ENCODE measurements around the gene REEP1. TPM values are rescaled to one million over a fixed set of nuclear protein-coding genes. Genes with fewer than 3 reads are reported as not detected.

The REEP1 gene
- total RNA-seq, 1 donor = 0.63 TPM

- peaks cover 4% of the 10 kb centered on the region for H3K27me3 ChIP-seq (ENCODE audit: insufficient read depth, low read length)
- no peak overlapping the region for H3K4me3 ChIP-seq (ENCODE audit: low read length)
- no peaks in the 10 kb centered on the region for H3K4me1 ChIP-seq (ENCODE audit: insufficient read depth, low read length)
- H3K9me3 ChIP-seq (ENCODE audit: low read depth, low read length) = no peaks in the 10 kb centered on the region
Measured at GRCh38 chr2:86290596-86291327, 46.7 kb downstream of the REEP1 start.

- peaks cover 4% of the 10 kb centered on the region for H3K27me3 ChIP-seq (ENCODE audit: insufficient read depth, low read length)
- H3K9me3 ChIP-seq (ENCODE audit: low read depth, low read length) = no peaks in the 10 kb centered on the region
- no peak overlapping the region for H3K4me3 ChIP-seq (ENCODE audit: low read length)
Measured at GRCh38 chr2:86286516-86286915, 50.9 kb downstream of the REEP1 start.

GRCh38 chr2:86285981-86286380 lies 51.4 kb downstream of the REEP1 start:
- no peaks in the 10 kb centered on the region for H3K4me1 ChIP-seq (ENCODE audit: insufficient read depth, low read length)
- H3K4me3 ChIP-seq (ENCODE audit: low read length) = no peak overlapping the region
- no peaks in the 10 kb centered on the region for H3K9me3 ChIP-seq (ENCODE audit: low read depth, low read length)
- H3K27me3 ChIP-seq (ENCODE audit: insufficient read depth, low read length) = peaks cover 4% of the 10 kb centered on the region

More at GRCh38 chr2:86286516-86286915, 50.9 kb downstream of the REEP1 start:
- H3K4me1 ChIP-seq (ENCODE audit: insufficient read depth, low read length) = no peaks in the 10 kb centered on the region

- H3K4me1 ChIP-seq (ENCODE audit: insufficient read depth, low read length) = no peaks in the 10 kb centered on the region
- peaks cover 4% of the 10 kb centered on the region for H3K27me3 ChIP-seq (ENCODE audit: insufficient read depth, low read length)
- H3K4me3 ChIP-seq (ENCODE audit: low read length) = no peak overlapping the region
- H3K9me3 ChIP-seq (ENCODE audit: low read depth, low read length) = no peaks in the 10 kb centered on the region
Measured at GRCh38 chr2:86285571-86285970, 51.9 kb downstream of the REEP1 start.

GRCh38 chr2:86284987-86285386 lies 52.4 kb downstream of the REEP1 start:
- Histone ChIP-seq H3K27me3 (ENCODE audit: insufficient read depth, low read length) (peaks cover 4% of the 10 kb centered on the region), H3K9me3 (ENCODE audit: low read depth, low read length) (no peaks in the 10 kb centered on the region), H3K4me3 (ENCODE audit: low read length) (no peak overlapping the region)

GRCh38 chr2:86284401-86284841 lies 53.0 kb downstream of the REEP1 start:
- H3K4me1 ChIP-seq (ENCODE audit: insufficient read depth, low read length) = no peaks in the 10 kb centered on the region
- peaks cover 4% of the 10 kb centered on the region for H3K27me3 ChIP-seq (ENCODE audit: insufficient read depth, low read length)
- no peaks in the 10 kb centered on the region for H3K9me3 ChIP-seq (ENCODE audit: low read depth, low read length)
- no peak overlapping the region for H3K4me3 ChIP-seq (ENCODE audit: low read length)

More at GRCh38 chr2:86284987-86285386, 52.4 kb downstream of the REEP1 start:
- H3K4me1 ChIP-seq (ENCODE audit: insufficient read depth, low read length) = no peaks in the 10 kb centered on the region

GRCh38 chr2:86283411-86284030 lies 53.9 kb downstream of the REEP1 start:
- H3K9me3 ChIP-seq (ENCODE audit: low read depth, low read length) = no peaks in the 10 kb centered on the region
- peaks cover 2% of the 10 kb centered on the region for H3K27me3 ChIP-seq (ENCODE audit: insufficient read depth, low read length)
- H3K4me3 ChIP-seq (ENCODE audit: low read length) = no peak overlapping the region
- no peaks in the 10 kb centered on the region for H3K4me1 ChIP-seq (ENCODE audit: insufficient read depth, low read length)

GRCh38 chr2:86281066-86281700 lies 56.2 kb downstream of the REEP1 start:
- Histone ChIP-seq H3K4me1 (ENCODE audit: insufficient read depth, low read length) (no peaks in the 10 kb centered on the region), H3K9me3 (ENCODE audit: low read depth, low read length) (no peaks in the 10 kb centered on the region), H3K27me3 (ENCODE audit: insufficient read depth, low read length) (peaks cover 3% of the 10 kb centered on the region), H3K4me3 (ENCODE audit: low read length) (no peak overlapping the region)

- H3K9me3 ChIP-seq (ENCODE audit: low read depth, low read length) = no peaks in the 10 kb centered on the region
- peaks cover 3% of the 10 kb centered on the region for H3K27me3 ChIP-seq (ENCODE audit: insufficient read depth, low read length)
- H3K4me3 ChIP-seq (ENCODE audit: low read length) = no peak overlapping the region
- no peaks in the 10 kb centered on the region for H3K4me1 ChIP-seq (ENCODE audit: insufficient read depth, low read length)
Measured at GRCh38 chr2:86280191-86280667, 57.2 kb downstream of the REEP1 start.

GRCh38 chr2:86275962-86276361 lies 61.5 kb downstream of the REEP1 start:
- Histone ChIP-seq H3K4me3 (ENCODE audit: low read length) (no peak overlapping the region), H3K9me3 (ENCODE audit: low read depth, low read length) (peaks cover 7% of the 10 kb centered on the region), H3K27me3 (ENCODE audit: insufficient read depth, low read length) (peaks cover 3% of the 10 kb centered on the region), H3K4me1 (ENCODE audit: insufficient read depth, low read length) (no peaks in the 10 kb centered on the region)

GRCh38 chr2:86275384-86275799 lies 62.0 kb downstream of the REEP1 start:
- peaks cover 13% of the 10 kb centered on the region for H3K9me3 ChIP-seq (ENCODE audit: low read depth, low read length)
- H3K4me3 ChIP-seq (ENCODE audit: low read length) = no peak overlapping the region
- no peaks in the 10 kb centered on the region for H3K4me1 ChIP-seq (ENCODE audit: insufficient read depth, low read length)
- H3K27me3 ChIP-seq (ENCODE audit: insufficient read depth, low read length) = peaks cover 3% of the 10 kb centered on the region

- peaks cover 3% of the 10 kb centered on the region for H3K27me3 ChIP-seq (ENCODE audit: insufficient read depth, low read length)
- H3K4me3 ChIP-seq (ENCODE audit: low read length) = no peak overlapping the region
- no peaks in the 10 kb centered on the region for H3K4me1 ChIP-seq (ENCODE audit: insufficient read depth, low read length)
- peaks cover 13% of the 10 kb centered on the region for H3K9me3 ChIP-seq (ENCODE audit: low read depth, low read length)
Measured at GRCh38 chr2:86274918-86275275, 62.5 kb downstream of the REEP1 start.

- Histone ChIP-seq H3K4me3 (ENCODE audit: low read length) (no peak overlapping the region), H3K27me3 (ENCODE audit: insufficient read depth, low read length) (peaks cover 3% of the 10 kb centered on the region), H3K4me1 (ENCODE audit: insufficient read depth, low read length) (no peaks in the 10 kb centered on the region), H3K9me3 (ENCODE audit: low read depth, low read length) (peaks cover 13% of the 10 kb centered on the region)
Measured at GRCh38 chr2:86274265-86274917, 63.0 kb downstream of the REEP1 start.

GRCh38 chr2:86272111-86272510 lies 65.3 kb downstream of the REEP1 start:
- peaks cover 13% of the 10 kb centered on the region for H3K9me3 ChIP-seq (ENCODE audit: low read depth, low read length)

GRCh38 chr2:86271248-86271647 lies 66.2 kb downstream of the REEP1 start:
- Histone ChIP-seq H3K27me3 (ENCODE audit: insufficient read depth, low read length) (no peaks in the 10 kb centered on the region), H3K4me1 (ENCODE audit: insufficient read depth, low read length) (no peaks in the 10 kb centered on the region), H3K9me3 (ENCODE audit: low read depth, low read length) (peaks cover 13% of the 10 kb centered on the region), H3K4me3 (ENCODE audit: low read length) (no peak overlapping the region)

More at GRCh38 chr2:86272111-86272510, 65.3 kb downstream of the REEP1 start:
- no peak overlapping the region for H3K4me3 ChIP-seq (ENCODE audit: low read length)
- H3K4me1 ChIP-seq (ENCODE audit: insufficient read depth, low read length) = no peaks in the 10 kb centered on the region
- H3K27me3 ChIP-seq (ENCODE audit: insufficient read depth, low read length) = no peaks in the 10 kb centered on the region

Data from mononuclear cell (primary cell).